ENCODE data around the gene TBC1D10A. TPM values are rescaled to one million over a fixed set of nuclear protein-coding genes. Genes with fewer than 3 reads are reported as not detected.

Gene TBC1D10A
- total and polyA plus RNA-seq, 8 donors: 4.0 to 19.4 (median 7.6) TPM

- Histone ChIP-seq H3K27me3 (no peaks in the 10 kb centered on the region), H3K9me3 (no peaks in the 10 kb centered on the region), H3K27ac (no peak overlapping the region), H3K36me3 (no peaks in the 10 kb centered on the region), H3K4me1 (no peaks in the 10 kb centered on the region), H3K4me3 (no peak overlapping the region)
- no peak for TF ChIP-seq CTCF (IDR thresholded peaks at IDR 0.05)
- intact Hi-C loops (cut with DNase I): no loop called here
- 78 to 81% methylated on average over 5 of the region's 5 CpGs for WGBS, 2 donors
- no peak for FAIRE-seq
- no peak for DNase-seq
- no peak for ATAC-seq
Observed at GRCh38 chr22:30244641-30245040, 82.1 kb downstream of the TBC1D10A start.

- ATAC-seq (no peak), FAIRE-seq (no peak), DNase-seq (no peak)
- intact Hi-C loops (cut with DNase I): no loop called here
- Histone ChIP-seq H3K9me3 (no peaks in the 10 kb centered on the region), H3K27ac (no peak overlapping the region), H3K36me3 (no peaks in the 10 kb centered on the region), H3K4me3 (no peak overlapping the region), H3K4me1 (no peaks in the 10 kb centered on the region), H3K27me3 (no peaks in the 10 kb centered on the region)
- 89 to 90% methylated on average over 10 of the region's 10 CpGs for WGBS, 2 donors
- no peak for TF ChIP-seq CTCF (IDR thresholded peaks at IDR 0.05)
Observed at GRCh38 chr22:30244066-30244465, 82.7 kb downstream of the TBC1D10A start.

GRCh38 chr22:30243661-30244060 lies 83.1 kb downstream of the TBC1D10A start:
- 89 to 92% methylated on average over 22 of the region's 22 CpGs for WGBS, 2 donors
- intact Hi-C loops (cut with DNase I): no loop called here
- Histone ChIP-seq H3K9me3 (no peaks in the 10 kb centered on the region), H3K27me3 (no peaks in the 10 kb centered on the region), H3K36me3 (no peaks in the 10 kb centered on the region), H3K4me1 (no peaks in the 10 kb centered on the region), H3K4me3 (no peak overlapping the region), H3K27ac (no peak overlapping the region)
- ATAC-seq: no peak
- TF ChIP-seq CTCF (IDR thresholded peaks at IDR 0.05): no peak
- FAIRE-seq: no peak
- no peak for DNase-seq

Other genes starting within 250 kb of the TBC1D10A start
- not detected for gene HORMAD2, start 246.5 kb downstream of the TBC1D10A start, total RNA-seq
- not detected for gene HORMAD2, start 246.5 kb downstream of the TBC1D10A start, polyA plus RNA-seq
- gene LIF, start 80.2 kb downstream of the TBC1D10A start, total RNA-seq: 1 to 10 TPM in 4 of 6 donors, under 1 TPM in 2; 0.32 to 5.8 (median 1.5) TPM
- 1 to 10 TPM; 2.7 to 4.5 TPM for gene LIF, start 80.2 kb downstream of the TBC1D10A start, polyA plus RNA-seq
- gene OSM, start 60.1 kb downstream of the TBC1D10A start, total RNA-seq: 1 to 10 TPM in 2 of 6 donors, under 1 TPM in 3, not detected in 1; 0.13 to 1.5 (median 0.38) TPM
- under 1 TPM; 0.23 to 0.26 TPM for gene OSM, start 60.1 kb downstream of the TBC1D10A start, polyA plus RNA-seq
- gene CASTOR1, start 37.4 kb downstream of the TBC1D10A start, total RNA-seq: 1 to 10 TPM; 1.8 to 7.3 (median 3.8) TPM
- gene CASTOR1, start 37.4 kb downstream of the TBC1D10A start, polyA plus RNA-seq: 1 to 10 TPM; 7.3 to 8.3 TPM
- gene SF3A1, start 30.0 kb upstream of the TBC1D10A start, total RNA-seq: 100 to 1,000 TPM in 1 of 6 donors, 10 to 100 TPM in 5; 77.2 to 102 (median 95.4) TPM
- gene SF3A1, start 30.0 kb upstream of the TBC1D10A start, polyA plus RNA-seq: 10 to 100 TPM; 19.2 to 21.6 TPM
- 1 to 10 TPM; 1.1 to 2.6 (median 1.2) TPM for gene CCDC157, start 30.1 kb upstream of the TBC1D10A start, total RNA-seq
- 1 to 10 TPM; 5.3 to 8.2 TPM for gene CCDC157, start 30.1 kb upstream of the TBC1D10A start, polyA plus RNA-seq
- 10 to 100 TPM in 2 of 6 donors, 1 to 10 TPM in 4; 6.0 to 11.6 (median 8.9) TPM for gene RNF215, start 60.5 kb upstream of the TBC1D10A start, total RNA-seq
- gene RNF215, start 60.5 kb upstream of the TBC1D10A start, polyA plus RNA-seq: 10 to 100 TPM in 1 of 2 donors, 1 to 10 TPM in 1; 9.9 to 13.9 TPM
- gene SEC14L2, start 70.1 kb upstream of the TBC1D10A start, total RNA-seq: 1 to 10 TPM; 2.6 to 6.6 (median 3.6) TPM
- gene SEC14L2, start 70.1 kb upstream of the TBC1D10A start, polyA plus RNA-seq: 1 to 10 TPM; 3.6 to 5.1 TPM
- 10 to 100 TPM in 1 of 6 donors, 1 to 10 TPM in 5; 3.2 to 11.6 (median 8.0) TPM for gene MTFP1, start 98.8 kb upstream of the TBC1D10A start, total RNA-seq
- 10 to 100 TPM; 13.1 to 15.7 TPM for gene MTFP1, start 98.8 kb upstream of the TBC1D10A start, polyA plus RNA-seq
- not detected for gene SEC14L3, start 145.1 kb upstream of the TBC1D10A start, total RNA-seq
- under 1 TPM in 1 of 2 donors, not detected in 1; 0.05 TPM for gene SEC14L3, start 145.1 kb upstream of the TBC1D10A start, polyA plus RNA-seq
- gene SEC14L4, start 178.8 kb upstream of the TBC1D10A start, total RNA-seq: 1 to 10 TPM in 1 of 6 donors, under 1 TPM in 2, not detected in 3; 0.12 to 1.4 (median 0.12) TPM
- gene SEC14L4, start 178.8 kb upstream of the TBC1D10A start, polyA plus RNA-seq: under 1 TPM; 0.33 to 0.46 TPM
- gene SEC14L6, start 219.8 kb upstream of the TBC1D10A start, total RNA-seq: 1 to 10 TPM in 5 of 6 donors, under 1 TPM in 1; 0.51 to 3.9 (median 2.3) TPM
- 1 to 10 TPM; 3.0 to 6.0 TPM for gene SEC14L6, start 219.8 kb upstream of the TBC1D10A start, polyA plus RNA-seq
- 1 to 10 TPM; 2.2 to 6.6 (median 3.4) TPM for gene GAL3ST1, start 247.7 kb upstream of the TBC1D10A start, total RNA-seq
- gene GAL3ST1, start 247.7 kb upstream of the TBC1D10A start, polyA plus RNA-seq: 1 to 10 TPM; 8.1 to 8.5 TPM

Data from pancreas (tissue), 10 donors.